K562 (cell line): Measurements from ENCODE around the gene PABPC1L. TPM values are rescaled to one million over a fixed set of nuclear protein-coding genes. Genes with fewer than 3 reads are reported as not detected.
A peak's percentile ranks its signal among the peaks of the same experiment; 100 is the strongest.

Source experiments
- ARHGAP35 ChIP-seq: fragments of 450-650 bp; IDR thresholded peaks from 2 replicates; pipeline ENCODE4 v1.6.1; 2018; ENCODE audit not compliant: partially characterized antibody
- BDP1 ChIP-seq: IDR thresholded peaks from 3 replicates; pipeline ENCODE4 v1.6.1; 2011; ENCODE audit not compliant: insufficient read length, insufficient read depth
- CBFA2T2 ChIP-seq: fragments of 450-650 bp; conservative IDR thresholded peaks from 2 replicates; pipeline ENCODE4 v1.6.1; 2017; ENCODE audit warnings: mild to moderate bottlenecking
- DPF2 ChIP-seq: fragments of 450-650 bp; IDR thresholded peaks from 2 replicates; pipeline ENCODE4 v1.6.1; 2016
- KDM2B ChIP-seq: fragments of 250-450 bp; sonication (Bioruptor Pico); IDR thresholded peaks from 2 replicates; pipeline ENCODE4 v1.8.0; 2021; ENCODE audit warnings: mild to moderate bottlenecking, moderate library complexity
- YY1 ChIP-seq, 3 experiments: IDR thresholded peaks; 2 replicates each; pipeline ENCODE4 v1.6.1; 2011; ENCODE audit warnings: low read length in 2 of 3, mild to moderate bottlenecking in 2 of 3, moderate library complexity in 2 of 3, borderline replicate concordance in 1 of 3, control low read depth in 1 of 3, low read depth in 1 of 3; ENCODE audit not compliant: insufficient read depth in 3 of 3, insufficient replicate concordance in 2 of 3, control insufficient read depth in 1 of 3, insufficient read length in 1 of 3; ENCODE audit errors: extremely low read depth in 1 of 3
- ZNF263 ChIP-seq: sonication (generic); formaldehyde crosslinking; IDR thresholded peaks from 2 replicates; pipeline ENCODE4 v1.8.0; 2022; ENCODE audit warnings: mild to moderate bottlenecking, missing genetic modification reagents, borderline replicate concordance
- ZNF280A ChIP-seq: fragments of 450-650 bp; IDR thresholded peaks from 2 replicates; pipeline ENCODE4 v1.6.1; 2018; ENCODE audit warnings: mild to moderate bottlenecking, low read depth; ENCODE audit not compliant: partially characterized antibody
- ZNF584 ChIP-seq: fragments of 200-800 bp; sonication (Bioruptor generic); IDR thresholded peaks from 2 replicates; pipeline ENCODE4 v1.6.1; 2016; ENCODE audit warnings: low read depth, mild to moderate bottlenecking, missing genetic modification characterization, missing compliant biosample characterization
- ZNF586 ChIP-seq: fragments of 450-650 bp; formaldehyde crosslinking; conservative IDR thresholded peaks from 2 replicates; pipeline ENCODE4 v1.4.0; 2020; ENCODE audit warnings: mild to moderate bottlenecking, moderate library complexity
- ZZZ3 ChIP-seq: fragments of 450-650 bp; IDR thresholded peaks from 2 replicates; pipeline ENCODE4 v1.6.1; 2016; ENCODE audit warnings: antibody characterized with exemption, mild to moderate bottlenecking, moderate library complexity
- polyA plus RNA-seq, 8 experiments: library from polyadenylated mRNA; depleted of rRNA in 4 of 8; stranded (reverse) in 5 of 8; unstranded in 3 of 8; fragments of >200 nt; fragmentation: Nextera tagmentation in 2 of 8; fragmentation: Illumina TruSeq in 1 of 8; extraction: Ambion mirVana in 2 of 8; extraction: Trizol in 1 of 8; gene quantifications; 2 replicates each; pipeline versions ENCODE4 v1.2.1 to v1.2.3, GENCODE V29; 2011 to 2014; ENCODE audit warnings: inconsistent platforms in 1 of 8, missing spikeins in 1 of 8
- total RNA-seq, 7 experiments: library from RNA; depleted of rRNA in 6 of 7; stranded (reverse); fragments of >200 nt in 6 of 7; fragmentation: Illumina TruSeq in 2 of 7; extraction: Trizol in 2 of 7; gene quantifications; 2 replicates each; pipeline versions ENCODE4 v1.2.1 to v1.2.3, GENCODE V29; 2011 to 2021; ENCODE audit warnings: low replicate concordance in 1 of 7
- TF ChIP-seq, protein P1 (sequence below): fragments of 450-650 bp; IDR thresholded peaks from 2 replicates; pipeline ENCODE4 v1.6.1; 2016; ENCODE audit warnings: borderline replicate concordance

Gene PABPC1L
- total and polyA plus RNA-seq, 9 of the 15 experiments (the other 6 are each of a cell fraction or from before 2014, with no cell fraction given) = 6.0 to 90.3 (median 15.8) TPM

- TF ChIP-seq ZNF263 (CRISPR knock-in tag) = no peak
- TF ChIP-seq ZZZ3 = no peak
- 0 out of 2 replicates have a peak, but pooled peaks have one; percentile 12 for TF ChIP-seq DPF2
- TF ChIP-seq ARHGAP35 = no peak
- TF ChIP-seq, protein P1, sequence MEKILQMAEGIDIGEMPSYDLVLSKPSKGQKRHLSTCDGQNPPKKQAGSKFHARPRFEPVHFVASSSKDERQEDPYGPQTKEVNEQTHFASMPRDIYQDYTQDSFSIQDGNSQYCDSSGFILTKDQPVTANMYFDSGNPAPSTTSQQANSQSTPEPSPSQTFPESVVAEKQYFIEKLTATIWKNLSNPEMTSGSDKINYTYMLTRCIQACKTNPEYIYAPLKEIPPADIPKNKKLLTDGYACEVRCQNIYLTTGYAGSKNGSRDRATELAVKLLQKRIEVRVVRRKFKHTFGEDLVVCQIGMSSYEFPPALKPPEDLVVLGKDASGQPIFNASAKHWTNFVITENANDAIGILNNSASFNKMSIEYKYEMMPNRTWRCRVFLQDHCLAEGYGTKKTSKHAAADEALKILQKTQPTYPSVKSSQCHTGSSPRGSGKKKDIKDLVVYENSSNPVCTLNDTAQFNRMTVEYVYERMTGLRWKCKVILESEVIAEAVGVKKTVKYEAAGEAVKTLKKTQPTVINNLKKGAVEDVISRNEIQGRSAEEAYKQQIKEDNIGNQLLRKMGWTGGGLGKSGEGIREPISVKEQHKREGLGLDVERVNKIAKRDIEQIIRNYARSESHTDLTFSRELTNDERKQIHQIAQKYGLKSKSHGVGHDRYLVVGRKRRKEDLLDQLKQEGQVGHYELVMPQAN = no peak
- no peak for TF ChIP-seq ZNF584
- no peak for TF ChIP-seq BDP1
- TF ChIP-seq KDM2B (CRISPR knock-in tag) = no peak
- TF ChIP-seq YY1 (IDR thresholded peaks at IDR 0.05; ENCODE audit: borderline replicate concordance in 1 of 3, control insufficient read depth in 1 of 3, extremely low read depth in 1 of 3, insufficient read depth in 3 of 3, insufficient read length in 1 of 3, insufficient replicate concordance in 2 of 3, low read depth in 1 of 3, low read length in 2 of 3) = no peak
- no peak for TF ChIP-seq ZNF586
- TF ChIP-seq CBFA2T2 = peak; percentile 38; the same call in 1 of the 2 replicates
- no peak for TF ChIP-seq ZNF280A
Measured at GRCh38 chr20:44970243-44970757, 60.4 kb downstream of the PABPC1L start (continued).
